Fibroblast of lung (primary cell): ENCODE measurements around the gene CAPN2. TPM values are rescaled to one million over a fixed set of nuclear protein-coding genes. Genes with fewer than 3 reads are reported as not detected.

Experiments used
- DNase-seq, 2 donors: peaks; one replicate each; pipeline versions ENCODE4 v3.0.0 to v3.0.0-alpha.2; 2010; ENCODE audit warnings: low read depth in 2 of 2
- H2AFZ ChIP-seq: 2 replicates; pipeline ENCODE4 v1.5.1; 2012; ENCODE audit warnings: low read length, control low read depth, inconsistent platforms
- H3K27ac ChIP-seq: 2 replicates; pipeline ENCODE4 v1.5.1; 2011; ENCODE audit warnings: low read length, control low read depth; ENCODE audit not compliant: insufficient read depth
- H3K27me3 ChIP-seq: 2 replicates; pipeline ENCODE4 v1.5.1; 2011; ENCODE audit warnings: mild to moderate bottlenecking, low read length; ENCODE audit not compliant: control insufficient read depth, insufficient read depth
- H3K36me3 ChIP-seq: 2 replicates; pipeline ENCODE4 v1.5.1; 2011; ENCODE audit warnings: low read length; ENCODE audit not compliant: control insufficient read depth, insufficient read depth
- H3K4me1 ChIP-seq: 2 replicates; pipeline ENCODE4 v1.5.1; 2011; ENCODE audit warnings: low read length; ENCODE audit not compliant: control insufficient read depth, insufficient read depth; ENCODE audit errors: extremely low read depth
- H3K4me2 ChIP-seq: 2 replicates; pipeline ENCODE4 v1.5.1; 2011; ENCODE audit warnings: low read length, control low read depth; ENCODE audit not compliant: insufficient read depth; ENCODE audit errors: extremely low read depth
- H3K4me3 ChIP-seq, 4 experiments: fragments of 200-600 bp in 1 of 4; sonication (generic) in 1 of 4; replicated peaks in 1 of 4; 2 replicates each; pipeline ENCODE4 v1.5.1; 2011 to 2016; ENCODE audit warnings: low read length in 4 of 4, low read depth in 3 of 4, mild to moderate bottlenecking in 3 of 4, control low read depth in 2 of 4, inconsistent platforms in 1 of 4, mixed read lengths in 1 of 4; ENCODE audit not compliant: insufficient read depth in 1 of 4; ENCODE audit errors: control extremely low read depth in 1 of 4
- H3K79me2 ChIP-seq: 2 replicates; pipeline ENCODE4 v1.5.1; 2012; ENCODE audit warnings: mild to moderate bottlenecking, low read length, inconsistent platforms; ENCODE audit not compliant: control insufficient read depth, insufficient read depth
- H3K9ac ChIP-seq: 2 replicates; pipeline ENCODE4 v1.5.1; 2011; ENCODE audit warnings: mild to moderate bottlenecking, low read length, control low read depth; ENCODE audit not compliant: insufficient read depth
- H3K9me3 ChIP-seq: 2 replicates; pipeline ENCODE4 v1.5.1; 2012; ENCODE audit warnings: low read depth, low read length; ENCODE audit not compliant: control insufficient read depth, insufficient read depth
- H4K20me1 ChIP-seq: 2 replicates; pipeline ENCODE4 v1.5.1; 2011; ENCODE audit warnings: low read length; ENCODE audit not compliant: control insufficient read depth, insufficient read depth; ENCODE audit errors: extremely low read depth
- EZH2 ChIP-seq: IDR thresholded peaks from 2 replicates; pipeline ENCODE4 v1.5.1; 2012; ENCODE audit warnings: low read length, control low read depth, mild to moderate bottlenecking; ENCODE audit errors: missing control alignments
- polyA plus RNA-seq, 2 donors: library from polyadenylated mRNA; depleted of rRNA in 1 of 2; stranded (reverse) in 1 of 2; unstranded in 1 of 2; fragments of >200 nt; gene quantifications; 2 replicates each; pipeline ENCODE4 v1.2.1, GENCODE V29; 2011 to 2012; ENCODE audit warnings: missing spikeins in 1 of 2
- total RNA-seq: library from RNA; depleted of rRNA; stranded (reverse); fragments of >200 nt; gene quantifications from 2 replicates; pipeline ENCODE4 v1.2.1, GENCODE V29; 2014
- TF ChIP-seq, protein P1 (sequence below), 2 donors: IDR thresholded peaks in 1 of 2; conservative IDR thresholded peaks in 1 of 2; 1 replicate in 1 of 2; 2 replicates in 1 of 2; pipeline ENCODE4 v1.5.1; 2011 to 2012; ENCODE audit warnings: low read length in 2 of 2, control low read depth in 1 of 2, inconsistent platforms in 1 of 2, low read depth in 1 of 2, mild to moderate bottlenecking in 1 of 2

CAPN2 gene
- total and polyA plus RNA-seq, 2 donors (not counting 1 experiment from before 2014, with no cell fraction given), result 387 to 488 TPM

DNA sequence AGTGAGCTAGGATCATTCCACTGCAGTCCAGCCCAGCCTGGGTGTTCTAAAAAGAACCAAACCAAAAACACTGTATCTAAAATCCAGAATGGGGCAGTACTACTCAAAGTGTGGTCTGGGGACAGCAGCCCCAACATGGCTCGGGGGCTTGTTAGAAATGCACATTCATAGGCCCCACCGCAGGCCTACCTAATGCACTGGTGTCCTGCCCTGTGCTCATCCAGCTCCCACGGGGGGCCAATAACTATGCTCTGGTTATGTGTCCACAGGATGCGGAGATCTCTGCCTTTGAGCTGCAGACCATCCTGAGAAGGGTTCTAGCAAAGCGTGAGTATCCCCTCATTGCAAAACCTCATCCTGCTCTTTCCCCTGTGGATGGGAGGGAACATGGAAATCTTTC is 51.5 kb downstream of the CAPN2 start:
- Histone ChIP-seq H3K27me3 (no peaks in the 10 kb centered on the region), H3K36me3 (peaks cover 30% of the 10 kb centered on the region)

GRCh38 chr1:223765036-223765718 is 52.8 kb downstream of the CAPN2 start:
- Histone ChIP-seq H3K36me3 (peaks cover 24% of the 10 kb centered on the region), H4K20me1 (no peaks in the 10 kb centered on the region), H3K4me2 (no peak overlapping the region), H3K4me3 (no peak overlapping the region), H3K9ac (no peak overlapping the region), H3K9me3 (no peaks in the 10 kb centered on the region), H3K27ac (no peak overlapping the region), H2AFZ (no peak overlapping the region), H3K27me3 (no peaks in the 10 kb centered on the region), H3K4me1 (peaks cover 1% of the 10 kb centered on the region), H3K79me2 (peaks cover 2% of the 10 kb centered on the region)
- TF ChIP-seq, protein P1, sequence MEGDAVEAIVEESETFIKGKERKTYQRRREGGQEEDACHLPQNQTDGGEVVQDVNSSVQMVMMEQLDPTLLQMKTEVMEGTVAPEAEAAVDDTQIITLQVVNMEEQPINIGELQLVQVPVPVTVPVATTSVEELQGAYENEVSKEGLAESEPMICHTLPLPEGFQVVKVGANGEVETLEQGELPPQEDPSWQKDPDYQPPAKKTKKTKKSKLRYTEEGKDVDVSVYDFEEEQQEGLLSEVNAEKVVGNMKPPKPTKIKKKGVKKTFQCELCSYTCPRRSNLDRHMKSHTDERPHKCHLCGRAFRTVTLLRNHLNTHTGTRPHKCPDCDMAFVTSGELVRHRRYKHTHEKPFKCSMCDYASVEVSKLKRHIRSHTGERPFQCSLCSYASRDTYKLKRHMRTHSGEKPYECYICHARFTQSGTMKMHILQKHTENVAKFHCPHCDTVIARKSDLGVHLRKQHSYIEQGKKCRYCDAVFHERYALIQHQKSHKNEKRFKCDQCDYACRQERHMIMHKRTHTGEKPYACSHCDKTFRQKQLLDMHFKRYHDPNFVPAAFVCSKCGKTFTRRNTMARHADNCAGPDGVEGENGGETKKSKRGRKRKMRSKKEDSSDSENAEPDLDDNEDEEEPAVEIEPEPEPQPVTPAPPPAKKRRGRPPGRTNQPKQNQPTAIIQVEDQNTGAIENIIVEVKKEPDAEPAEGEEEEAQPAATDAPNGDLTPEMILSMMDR (conservative IDR thresholded peaks at IDR 0.05 in 1 of 2, IDR thresholded peaks at IDR 0.05 in 1 of 2; ENCODE audit: low read depth in 1 of 2, low read length in 2 of 2), result no peak
- peak in 1 of 2 donors; percentile 61 for DNase-seq

More for the DNA sequence above, 51.5 kb downstream of the CAPN2 start:
- TF ChIP-seq EZH2, result no peak
- TF ChIP-seq, protein P1 (conservative IDR thresholded peaks at IDR 0.05 in 1 of 2, IDR thresholded peaks at IDR 0.05 in 1 of 2; ENCODE audit: low read depth in 1 of 2, low read length in 2 of 2), result no peak
- Histone ChIP-seq H2AFZ (no peak overlapping the region), H3K27ac (no peak overlapping the region), H3K4me3 (no peak overlapping the region), H3K4me2 (no peak overlapping the region), H3K9ac (no peak overlapping the region), H3K79me2 (peaks cover under 1% of the 10 kb centered on the region), H4K20me1 (no peaks in the 10 kb centered on the region), H3K4me1 (no peaks in the 10 kb centered on the region), H3K9me3 (no peaks in the 10 kb centered on the region)
- DNase-seq, result no peak

- H3K36me3 ChIP-seq, result peaks cover 24% of the 10 kb centered on the region
- no peak overlapping the region for H3K4me2 ChIP-seq
- DNase-seq, result no peak
- H3K4me3 ChIP-seq, result no peak overlapping the region
- no peak overlapping the region for H3K27ac ChIP-seq
- peaks cover 2% of the 10 kb centered on the region for H3K79me2 ChIP-seq
- no peaks in the 10 kb centered on the region for H4K20me1 ChIP-seq
- TF ChIP-seq, protein P1 (conservative IDR thresholded peaks at IDR 0.05 in 1 of 2, IDR thresholded peaks at IDR 0.05 in 1 of 2; ENCODE audit: low read depth in 1 of 2, low read length in 2 of 2), result no peak
- TF ChIP-seq EZH2, result no peak
- H3K4me1 ChIP-seq, result peaks cover 6% of the 10 kb centered on the region
- no peak overlapping the region for H3K9ac ChIP-seq
- no peaks in the 10 kb centered on the region for H3K27me3 ChIP-seq
- no peaks in the 10 kb centered on the region for H3K9me3 ChIP-seq
- H2AFZ ChIP-seq, result no peak overlapping the region
Measured at GRCh38 chr1:223765719-223766340, 53.5 kb downstream of the CAPN2 start.
